Smooth muscle cell (in vitro differentiated cells): ENCODE results near the gene MCTP1. TPM values are rescaled to one million over a fixed set of nuclear protein-coding genes. Genes with fewer than 3 reads are reported as not detected.

ENCODE experiments used
- DNase-seq: peaks from one replicate; lab custom pipeline; 2025; ENCODE audit not compliant: unreplicated experiment; lab: John Stamatoyannopoulos, UW
- H2AFZ ChIP-seq: fragments of 200-600 bp; sonication (generic); 2 replicates; pipeline ENCODE4 v1.6.0; 2016; ENCODE audit warnings: antibody characterized with exemption, low read depth, mild to moderate bottlenecking
- H3F3A ChIP-seq: fragments of 200-600 bp; sonication (generic); 2 replicates; pipeline ENCODE4 v1.6.0; 2017; ENCODE audit warnings: antibody characterized with exemption, low read depth
- H3K27ac ChIP-seq: fragments of 200-600 bp; sonication (generic); 2 replicates; pipeline ENCODE4 v1.5.1; 2016; ENCODE audit warnings: low read depth, mild to moderate bottlenecking
- H3K27me3 ChIP-seq: fragments of 200-600 bp; sonication (generic); 2 replicates; pipeline ENCODE4 v1.6.1; 2016; ENCODE audit warnings: low read depth, mild to moderate bottlenecking
- H3K36me3 ChIP-seq: fragments of 200-600 bp; sonication (generic); 2 replicates; pipeline ENCODE4 v1.5.1; 2016; ENCODE audit warnings: low read depth
- H3K4me1 ChIP-seq: fragments of 200-600 bp; sonication (generic); 2 replicates; pipeline ENCODE4 v1.5.1; 2016; ENCODE audit warnings: low read depth
- H3K4me2 ChIP-seq: fragments of 200-600 bp; sonication (generic); 2 replicates; pipeline ENCODE4 v1.6.0; 2016; ENCODE audit warnings: mild to moderate bottlenecking
- H3K4me3 ChIP-seq: fragments of 200-600 bp; sonication (generic); 2 replicates; pipeline ENCODE4 v1.5.1; 2016; ENCODE audit warnings: mild to moderate bottlenecking
- H3K79me2 ChIP-seq: fragments of 200-600 bp; sonication (generic); 2 replicates; pipeline ENCODE4 v1.6.0; 2016; ENCODE audit warnings: low read depth, mild to moderate bottlenecking
- H3K9ac ChIP-seq: fragments of 200-600 bp; sonication (generic); 2 replicates; pipeline ENCODE4 v1.6.0; 2016; ENCODE audit warnings: low read depth
- H3K9me3 ChIP-seq: fragments of 200-600 bp; sonication (generic); replicated peaks from 2 replicates; pipeline ENCODE4 v1.5.1; 2016; ENCODE audit warnings: low read depth
- H4K20me1 ChIP-seq: fragments of 200-600 bp; sonication (generic); 2 replicates; pipeline ENCODE4 v1.6.0; 2016; ENCODE audit warnings: low read depth
- WGBS: methylation state at CpG from one replicate; pipeline ENCODE4 v1.1.7; 2016; ENCODE audit warnings: low lambda C conversion rate; 5-methylcytosine and 5-hydroxymethylcytosine counted together
- polyA plus RNA-seq: library from polyadenylated mRNA; unstranded; fragments of >200 nt; fragmentation: Nextera tagmentation; extraction: Ambion mirVana; gene quantifications from 2 replicates; pipeline ENCODE4 v1.2.1, GENCODE V29; 2016
- total RNA-seq: library from RNA; depleted of rRNA; stranded (reverse); fragments of >200 nt; gene quantifications from 2 replicates; pipeline ENCODE4 v1.2.3, GENCODE V29; 2014
- TF ChIP-seq, protein P1 (sequence below): fragments of 200-600 bp; sonication (generic); IDR thresholded peaks from 2 replicates; pipeline ENCODE4 v1.5.1; 2017; ENCODE audit warnings: borderline replicate concordance, mild to moderate bottlenecking, antibody characterized with exemption; ENCODE audit not compliant: insufficient read depth, poor library complexity, severe bottlenecking

The MCTP1 gene
- total and polyA plus RNA-seq, 2 experiments from 2014 or later = 1.1 to 4.8 TPM

DNA sequence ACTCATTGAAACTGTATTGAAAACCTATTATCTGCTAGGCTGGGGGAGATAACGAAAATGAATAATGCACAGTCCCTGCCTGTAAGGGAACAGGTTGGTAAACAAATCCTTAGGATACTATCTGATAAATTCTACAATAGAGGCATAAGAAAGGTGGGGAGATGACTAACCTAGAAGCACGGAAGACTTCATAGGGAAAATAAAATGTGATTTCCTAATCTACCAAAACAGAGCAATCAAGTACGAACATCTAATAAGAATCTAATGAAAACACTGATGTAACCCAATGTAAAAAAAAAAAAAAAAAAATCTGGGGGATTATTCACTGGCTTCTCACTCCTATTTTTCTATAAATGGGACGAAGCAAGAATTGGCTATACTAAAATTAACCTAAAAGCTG, 542.0 kb downstream of the MCTP1 start:
- no peak overlapping the region for H3K27ac ChIP-seq
- WGBS = 87% methylated on average over 4 of the region's 4 CpGs
- H2AFZ ChIP-seq = no peak overlapping the region
- H3K4me3 ChIP-seq = no peak overlapping the region
- H3K9me3 ChIP-seq = no peaks in the 10 kb centered on the region
- no peaks in the 10 kb centered on the region for H3F3A ChIP-seq
- H4K20me1 ChIP-seq = no peaks in the 10 kb centered on the region
- H3K4me1 ChIP-seq = no peaks in the 10 kb centered on the region
- TF ChIP-seq, protein P1, sequence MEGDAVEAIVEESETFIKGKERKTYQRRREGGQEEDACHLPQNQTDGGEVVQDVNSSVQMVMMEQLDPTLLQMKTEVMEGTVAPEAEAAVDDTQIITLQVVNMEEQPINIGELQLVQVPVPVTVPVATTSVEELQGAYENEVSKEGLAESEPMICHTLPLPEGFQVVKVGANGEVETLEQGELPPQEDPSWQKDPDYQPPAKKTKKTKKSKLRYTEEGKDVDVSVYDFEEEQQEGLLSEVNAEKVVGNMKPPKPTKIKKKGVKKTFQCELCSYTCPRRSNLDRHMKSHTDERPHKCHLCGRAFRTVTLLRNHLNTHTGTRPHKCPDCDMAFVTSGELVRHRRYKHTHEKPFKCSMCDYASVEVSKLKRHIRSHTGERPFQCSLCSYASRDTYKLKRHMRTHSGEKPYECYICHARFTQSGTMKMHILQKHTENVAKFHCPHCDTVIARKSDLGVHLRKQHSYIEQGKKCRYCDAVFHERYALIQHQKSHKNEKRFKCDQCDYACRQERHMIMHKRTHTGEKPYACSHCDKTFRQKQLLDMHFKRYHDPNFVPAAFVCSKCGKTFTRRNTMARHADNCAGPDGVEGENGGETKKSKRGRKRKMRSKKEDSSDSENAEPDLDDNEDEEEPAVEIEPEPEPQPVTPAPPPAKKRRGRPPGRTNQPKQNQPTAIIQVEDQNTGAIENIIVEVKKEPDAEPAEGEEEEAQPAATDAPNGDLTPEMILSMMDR = no peak
- DNase-seq = no peak
- no peak overlapping the region for H3K9ac ChIP-seq
- H3K79me2 ChIP-seq = no peaks in the 10 kb centered on the region
- no peak overlapping the region for H3K4me2 ChIP-seq
- H3K36me3 ChIP-seq = no peaks in the 10 kb centered on the region
- H3K27me3 ChIP-seq = no peaks in the 10 kb centered on the region

DNA sequence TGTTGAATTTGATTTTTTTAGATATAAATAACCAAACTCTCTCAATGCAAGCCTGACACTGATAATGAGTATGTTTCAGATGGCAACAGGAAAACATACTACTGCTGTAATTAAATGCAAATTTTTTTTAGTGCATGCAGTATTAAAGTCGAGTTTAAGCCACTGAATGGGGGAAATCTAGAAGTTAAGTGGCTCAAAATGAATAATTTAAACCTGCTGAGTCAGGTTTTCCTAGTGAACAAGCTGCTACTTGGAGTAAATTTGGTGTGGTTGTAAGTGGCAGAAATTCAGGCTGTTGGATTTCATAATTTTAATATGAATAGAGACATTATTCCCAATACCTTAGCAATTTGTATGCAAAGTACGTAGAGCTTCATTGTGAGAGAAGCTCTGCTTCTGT, 544.6 kb downstream of the MCTP1 start:
- Histone ChIP-seq H3K9me3 (no peaks in the 10 kb centered on the region), H3K9ac (no peak overlapping the region), H3K27me3 (no peaks in the 10 kb centered on the region), H3K27ac (no peak overlapping the region), H3K36me3 (no peaks in the 10 kb centered on the region), H4K20me1 (no peaks in the 10 kb centered on the region), H3K4me1 (no peaks in the 10 kb centered on the region), H2AFZ (no peak overlapping the region), H3K4me2 (no peak overlapping the region), H3K4me3 (no peak overlapping the region), H3F3A (no peaks in the 10 kb centered on the region), H3K79me2 (no peaks in the 10 kb centered on the region)
- TF ChIP-seq, protein P1 = no peak
- DNase-seq = no peak
- WGBS = 71% methylated on average over 2 of the region's 2 CpGs

DNA sequence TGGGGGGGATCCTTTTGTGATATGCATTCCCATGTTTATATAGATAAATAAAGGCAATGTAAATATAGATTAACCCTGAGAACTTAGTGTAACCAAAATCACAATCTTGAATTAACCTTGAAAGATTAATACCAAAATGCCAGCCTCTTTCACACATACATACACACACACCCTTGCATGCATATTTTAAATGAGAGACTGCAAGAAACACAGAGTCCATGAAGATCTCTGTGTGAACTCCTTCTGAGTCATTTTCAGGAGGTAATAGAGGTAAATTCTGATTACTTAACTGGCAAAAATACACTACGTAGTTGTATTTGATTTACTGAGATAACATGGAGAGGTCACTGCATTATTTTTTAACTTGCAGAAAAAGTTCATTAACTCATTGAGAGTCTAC, 548.4 kb downstream of the MCTP1 start:
- no peaks in the 10 kb centered on the region for H4K20me1 ChIP-seq
- no peak for DNase-seq
- no peak overlapping the region for H3K4me2 ChIP-seq
- no peaks in the 10 kb centered on the region for H3K36me3 ChIP-seq
- TF ChIP-seq, protein P1 = no peak
- H3K4me1 ChIP-seq = no peaks in the 10 kb centered on the region
- no peak overlapping the region for H2AFZ ChIP-seq
- H3K27me3 ChIP-seq = no peaks in the 10 kb centered on the region
- no peaks in the 10 kb centered on the region for H3K9me3 ChIP-seq
- WGBS = 93% methylated on average over 1 of the region's 1 CpG
- no peak overlapping the region for H3K27ac ChIP-seq
- H3K9ac ChIP-seq = no peak overlapping the region
- no peaks in the 10 kb centered on the region for H3F3A ChIP-seq
- no peak overlapping the region for H3K4me3 ChIP-seq
- no peaks in the 10 kb centered on the region for H3K79me2 ChIP-seq

DNA sequence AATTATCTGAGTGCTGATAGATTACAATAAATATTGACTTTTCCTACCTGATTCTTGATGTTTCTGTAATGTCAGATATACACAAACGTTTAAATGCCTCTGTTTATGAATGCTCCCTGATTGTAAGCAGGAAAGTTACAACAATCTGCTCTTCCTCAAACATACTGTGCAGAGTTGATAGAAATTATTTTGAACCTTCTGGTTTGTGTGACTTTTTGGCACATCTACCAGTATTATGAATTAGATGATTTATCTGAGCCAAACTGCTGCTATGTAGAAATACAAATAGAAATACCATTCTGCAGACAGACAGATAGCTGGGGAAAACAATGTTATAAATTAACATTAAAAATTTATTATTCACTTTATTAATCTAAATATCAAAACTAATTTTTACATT, 553.4 kb downstream of the MCTP1 start:
- no peak overlapping the region for H3K4me3 ChIP-seq
- H3F3A ChIP-seq = no peaks in the 10 kb centered on the region
- no peak overlapping the region for H3K4me2 ChIP-seq
- DNase-seq = no peak
- no peak overlapping the region for H2AFZ ChIP-seq
- H3K27me3 ChIP-seq = no peaks in the 10 kb centered on the region
- H4K20me1 ChIP-seq = no peaks in the 10 kb centered on the region
- H3K9me3 ChIP-seq = no peaks in the 10 kb centered on the region
- 59% methylated on average over 1 of the region's 1 CpG for WGBS
- H3K27ac ChIP-seq = no peak overlapping the region
- H3K36me3 ChIP-seq = no peaks in the 10 kb centered on the region
- no peaks in the 10 kb centered on the region for H3K4me1 ChIP-seq
- TF ChIP-seq, protein P1 = no peak
- H3K9ac ChIP-seq = no peak overlapping the region
- no peaks in the 10 kb centered on the region for H3K79me2 ChIP-seq
